HG02798 (cell line): Measurements from ENCODE around the gene EPHA2.

Experiments
- ATAC-seq: cut with Tn5 transposase; IDR thresholded peaks from one replicate; pipeline ENCODE4 v1.9.1; 2021; ENCODE audit warnings: mild to moderate bottlenecking; ENCODE audit not compliant: unreplicated experiment, poor library complexity

Gene EPHA2

DNA sequence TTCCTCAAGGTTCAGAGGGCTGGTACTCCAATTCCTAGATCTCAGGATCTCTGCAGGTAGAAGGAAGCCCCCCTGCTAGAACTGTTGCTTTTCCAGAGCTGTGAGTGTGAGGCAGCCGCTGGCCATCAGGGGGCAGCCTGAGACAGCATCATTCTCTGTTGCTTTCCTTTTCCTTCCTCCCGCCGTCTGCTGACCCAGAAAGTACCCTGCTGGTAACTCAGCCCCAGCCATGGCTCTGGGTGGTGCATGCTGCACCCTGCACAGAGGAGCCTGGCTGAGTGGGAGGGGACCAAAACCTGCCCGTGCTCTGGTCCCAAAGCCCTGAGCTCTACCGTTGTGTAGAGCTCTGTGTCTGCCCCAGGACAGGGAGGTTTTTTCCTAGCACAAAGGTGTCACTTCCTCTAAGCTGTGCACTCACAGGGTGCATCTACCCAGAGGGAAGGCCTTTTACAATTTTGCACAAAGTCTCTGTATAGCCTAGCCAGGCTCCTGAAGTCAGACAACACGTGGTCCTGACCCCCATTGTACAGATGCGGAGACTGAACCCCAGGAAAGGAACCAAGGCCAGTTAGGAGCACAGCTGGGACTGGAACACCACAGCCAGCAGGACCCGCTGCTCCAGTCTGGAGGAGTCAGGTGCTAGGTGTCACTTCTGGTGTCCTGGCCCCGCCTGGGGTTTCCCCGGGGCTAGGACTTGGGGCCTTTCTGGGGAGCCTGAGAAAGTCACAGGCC is 76.8 kb downstream of the EPHA2 start:
- ATAC-seq, result peak; percentile 50

DNA sequence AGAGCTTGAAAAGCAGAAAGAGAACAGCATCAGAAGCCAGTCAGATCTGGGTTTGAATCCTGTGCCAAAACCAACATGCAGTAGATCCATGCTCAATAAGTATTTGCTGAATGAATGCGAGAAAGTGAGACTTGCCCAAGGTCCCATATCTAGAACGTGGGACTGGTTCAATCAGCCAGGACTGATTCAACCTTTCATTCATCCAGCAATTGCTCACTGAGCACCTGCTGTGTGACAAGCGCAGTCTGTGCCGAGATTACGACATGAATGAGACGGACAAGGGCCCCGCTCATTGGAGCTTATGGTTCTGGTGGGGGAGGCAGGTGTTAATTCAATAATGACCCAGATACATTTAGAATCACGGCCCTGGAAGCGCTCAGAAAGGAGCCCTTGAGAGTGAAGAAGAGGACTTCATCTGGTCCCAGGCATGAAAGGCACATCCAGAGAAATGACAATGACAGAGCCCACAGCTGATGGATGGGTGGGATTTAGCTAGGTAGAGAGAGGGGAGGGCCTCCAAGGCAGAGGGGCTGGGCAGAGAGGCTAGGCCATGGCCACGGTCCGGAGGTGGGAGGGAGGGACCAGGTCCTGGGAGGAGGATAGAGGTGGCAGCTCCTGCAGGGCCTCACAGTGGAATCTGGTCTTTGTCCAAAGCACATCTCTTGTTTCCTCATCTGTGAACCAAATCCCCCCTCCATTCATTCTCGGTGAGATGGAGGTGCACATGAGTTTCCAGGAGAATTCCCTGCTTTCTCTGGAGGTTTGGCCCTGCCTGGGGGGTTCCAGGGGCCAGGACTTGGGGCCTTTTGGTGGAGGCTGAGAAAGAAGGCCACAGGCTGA is 78.2 kb downstream of the EPHA2 start:
- ATAC-seq, result no peak

DNA sequence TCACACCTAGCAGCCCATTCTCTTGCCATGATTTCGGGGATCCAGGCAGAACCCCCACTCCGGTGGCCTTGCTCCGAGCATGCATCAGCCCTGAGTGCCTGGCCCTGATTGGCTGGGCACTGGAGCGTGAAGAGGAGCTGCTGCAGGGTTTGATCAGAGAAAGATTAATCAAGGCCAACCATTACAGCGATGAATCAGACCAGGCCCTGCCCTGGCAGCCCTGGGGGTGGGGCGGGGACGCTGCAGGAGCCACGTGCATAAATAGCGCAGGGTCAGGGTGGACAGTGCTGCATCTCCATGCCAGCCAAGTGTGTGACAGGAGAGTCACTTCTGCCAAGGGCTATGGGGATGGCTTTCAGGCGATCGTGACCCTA is 79.0 kb downstream of the EPHA2 start:
- no peak for ATAC-seq

DNA sequence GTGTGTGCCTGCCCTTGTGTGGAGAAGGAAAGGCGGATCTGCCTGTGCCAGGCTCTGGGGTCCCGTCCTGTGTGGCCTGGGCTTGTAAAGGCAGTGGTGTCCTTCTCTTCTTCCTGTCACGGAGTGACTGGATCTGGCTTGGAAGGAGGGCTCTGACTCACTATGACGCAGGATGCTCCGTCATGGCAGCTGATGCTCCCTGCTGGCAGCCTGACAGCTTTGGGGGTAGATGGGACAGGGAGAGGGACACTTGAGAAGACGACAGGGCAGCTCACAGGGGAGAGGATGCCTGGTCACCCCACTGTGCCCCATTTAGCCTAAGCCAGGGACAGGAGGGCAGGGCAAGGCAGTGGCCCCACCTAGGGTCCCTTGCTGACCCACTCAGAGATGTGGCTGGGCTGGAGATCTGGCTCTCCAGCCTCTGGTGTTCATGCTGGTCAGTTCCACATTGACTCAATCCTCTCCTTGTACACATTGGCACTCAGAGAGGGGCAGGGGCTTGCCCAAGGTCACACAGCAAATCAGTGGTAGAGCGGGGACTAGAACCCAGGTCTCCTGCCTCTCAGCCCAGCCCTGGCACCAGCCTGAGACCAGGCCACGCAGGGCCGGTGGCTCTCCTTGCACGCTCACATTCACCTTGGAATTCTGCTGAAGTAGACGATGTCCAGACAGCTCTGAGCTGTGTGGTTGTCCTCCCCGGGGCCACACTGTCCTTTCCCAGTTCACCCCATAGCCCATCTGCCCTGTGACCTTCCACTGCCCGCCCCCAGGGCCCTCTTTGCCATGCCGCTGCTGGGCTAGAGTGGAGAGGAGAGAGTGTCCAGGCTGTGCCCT is 79.6 kb downstream of the EPHA2 start:
- no peak for ATAC-seq

DNA sequence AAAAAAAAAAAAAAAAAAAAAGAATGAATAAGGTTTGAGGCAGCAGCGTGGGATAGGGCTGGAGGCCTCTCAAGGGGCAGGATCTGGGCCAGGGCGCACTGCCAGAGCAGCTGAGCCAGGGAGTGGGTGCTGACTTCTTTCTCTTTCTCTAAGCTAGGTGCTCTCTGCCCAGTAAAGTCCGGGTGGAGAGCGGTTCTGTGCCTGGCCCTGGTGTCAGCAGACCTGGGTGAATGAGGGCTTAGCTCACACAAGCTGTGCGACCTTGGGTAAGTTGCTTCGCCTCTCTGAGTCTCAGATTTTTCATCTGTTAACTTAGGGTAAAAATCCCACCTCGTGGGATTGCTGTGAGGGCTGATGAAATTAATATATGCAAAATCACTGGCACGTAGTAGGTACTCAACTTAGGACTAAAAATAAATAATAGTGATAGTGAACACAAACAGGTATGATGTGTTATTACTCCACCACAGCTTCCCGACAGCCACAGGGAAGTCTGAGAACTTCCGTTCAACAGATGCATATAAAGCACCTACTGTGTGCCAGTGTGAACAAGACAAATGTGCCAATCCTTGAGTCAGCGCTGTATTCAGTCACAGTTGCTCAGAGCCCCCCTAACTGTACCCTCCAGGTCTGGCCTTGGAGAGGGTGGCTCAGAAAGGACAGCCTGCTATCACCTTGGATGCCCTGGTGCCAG is 80.4 kb downstream of the EPHA2 start:
- ATAC-seq, result no peak
